ENCODE data around the gene CELSR2. TPM values are rescaled to one million over a fixed set of nuclear protein-coding genes. Genes with fewer than 3 reads are reported as not detected.

Gene CELSR2
- total RNA-seq, 4 donors from 2014 or later, result 0.65 to 1.5 (median 1.2) TPM

- TF ChIP-seq CTCF (IDR thresholded peaks at IDR 0.05; ENCODE audit: low read depth), result no peak
These were observed 73.6 kb downstream of the CELSR2 start for GRCh38 chr1:109322974-109323373.

Other genes starting within 250 kb of the CELSR2 start
- 10 to 100 TPM; 13.0 to 18.1 (median 13.7) TPM for gene WDR47, start 207.4 kb upstream of the CELSR2 start, total RNA-seq
- gene TAF13, start 173.5 kb upstream of the CELSR2 start, total RNA-seq, result 100 to 1,000 TPM in 1 of 4 donors, 10 to 100 TPM in 3; 19.2 to 102 (median 25.9) TPM
- 10 to 100 TPM; 26.9 to 35.0 (median 30.6) TPM for gene TMEM167B, start 158.8 kb upstream of the CELSR2 start, total RNA-seq
- gene ELAPOR1, start 135.4 kb upstream of the CELSR2 start, total RNA-seq, result 1 to 10 TPM in 1 of 4 donors, under 1 TPM in 2, not detected in 1; 0.22 to 2.1 (median 0.51) TPM
- 100 to 1,000 TPM; 102 to 137 (median 122) TPM for gene SARS1, start 35.6 kb upstream of the CELSR2 start, total RNA-seq
- gene PSRC1, start 33.6 kb downstream of the CELSR2 start, total RNA-seq, result 1 to 10 TPM; 2.6 to 7.6 (median 5.9) TPM
- gene MYBPHL, start 57.5 kb downstream of the CELSR2 start, total RNA-seq, result not detected
- 100 to 1,000 TPM; 126 to 140 (median 130) TPM for gene SORT1, start 148.4 kb downstream of the CELSR2 start, total RNA-seq
- 10 to 100 TPM; 15.1 to 46.0 (median 30.3) TPM for gene PSMA5, start 176.9 kb downstream of the CELSR2 start, total RNA-seq
- gene SYPL2, start 217.0 kb downstream of the CELSR2 start, total RNA-seq, result 1 to 10 TPM in 1 of 4 donors, under 1 TPM in 3; 0.22 to 1.3 (median 0.83) TPM
- 1 to 10 TPM; 2.4 to 3.1 (median 2.8) TPM for gene ATXN7L2, start 234.4 kb downstream of the CELSR2 start, total RNA-seq
- gene CYB561D1, start 244.6 kb downstream of the CELSR2 start, total RNA-seq, result 1 to 10 TPM; 4.0 to 6.6 (median 5.5) TPM